ENCODE measurements around the gene EBF4.

Gene EBF4

DNA sequence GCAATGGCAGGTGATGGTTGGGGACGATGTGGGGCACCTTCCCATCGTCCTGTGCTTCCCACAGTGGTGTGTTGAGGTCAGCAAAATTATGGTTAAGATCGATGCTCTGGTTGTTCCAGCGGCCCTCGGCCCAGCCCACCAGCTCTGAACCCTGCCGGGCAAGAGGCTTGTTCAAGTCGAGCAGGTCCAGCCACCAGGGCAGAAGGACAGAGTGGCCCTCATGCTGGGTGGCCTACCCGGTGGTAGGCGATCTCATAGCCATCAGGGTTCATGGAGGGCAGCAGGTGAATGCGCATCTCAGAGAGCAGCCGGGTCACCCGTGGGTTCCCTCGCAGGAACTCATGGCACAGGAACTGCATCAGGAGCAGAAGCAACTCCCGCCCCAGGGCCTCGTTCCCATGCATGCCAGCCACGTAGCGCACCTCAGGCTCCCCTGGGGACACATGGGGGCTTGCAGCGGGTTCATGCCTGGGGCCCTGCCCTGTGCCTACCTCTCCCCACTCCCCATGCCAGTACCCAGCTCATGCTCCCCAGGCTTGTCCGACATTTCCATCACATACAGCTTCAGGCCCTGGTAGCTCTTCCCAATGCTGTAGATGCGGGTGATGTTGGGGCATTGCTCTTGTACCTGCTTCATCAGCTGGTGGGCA is 103.6 kb downstream of the EBF4 start:
- no peak overlapping the region for H3K27ac Mint-ChIP-seq
- peaks cover 50% of the 10 kb centered on the region for H3K27me3 Mint-ChIP-seq
- no peak overlapping the region for H3K4me3 Mint-ChIP-seq
- ATAC-seq (no peak), DNase-seq (no peak)
- H3K4me1 Mint-ChIP-seq, result peaks cover 33% of the 10 kb centered on the region
- no peaks in the 10 kb centered on the region for H3K9me3 Mint-ChIP-seq

DNA sequence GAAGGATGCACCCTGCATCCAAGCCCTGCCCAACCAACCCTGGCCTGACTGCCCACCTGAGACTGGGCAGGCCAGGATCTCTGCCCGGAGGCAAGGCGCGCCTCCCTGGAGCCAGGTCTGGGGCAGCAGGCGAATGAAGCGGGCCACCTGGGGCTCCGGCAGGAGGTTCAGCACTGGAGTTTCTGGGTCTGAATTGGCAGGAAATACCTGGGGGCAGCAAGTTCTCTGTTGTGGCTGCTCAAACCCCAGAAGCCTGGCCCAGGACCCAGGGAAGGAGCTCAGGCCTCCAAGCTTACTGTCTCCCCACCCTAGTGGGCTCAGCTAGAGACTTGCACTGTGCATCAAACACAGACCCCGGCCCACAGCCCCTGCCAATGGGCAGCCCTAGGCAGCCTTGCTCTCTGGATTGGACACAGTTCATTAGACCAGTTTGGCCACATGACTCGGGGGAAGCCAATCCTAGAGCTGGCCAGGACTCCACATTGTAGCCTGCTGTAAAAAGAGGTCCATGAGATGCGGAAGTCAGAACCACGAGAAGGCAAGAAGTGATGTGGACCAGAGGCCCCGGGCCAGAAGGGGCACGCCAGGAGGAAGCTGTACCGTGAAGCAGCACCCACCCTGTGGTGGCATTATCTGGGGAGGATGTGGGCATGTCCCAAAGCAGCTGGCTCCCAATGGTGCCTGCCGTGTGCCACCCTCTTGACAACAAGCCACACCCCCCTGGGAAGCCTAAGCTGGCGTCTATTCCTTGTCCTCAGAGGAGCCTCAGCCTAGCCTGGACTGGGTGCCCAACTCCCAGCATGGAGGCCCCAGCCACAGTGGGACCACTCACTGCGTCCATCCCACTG is 104.8 kb downstream of the EBF4 start:
- Mint-ChIP-seq H3K27ac (no peak overlapping the region), H3K9me3 (no peaks in the 10 kb centered on the region), H3K27me3 (peaks cover 53% of the 10 kb centered on the region), H3K4me3 (no peak overlapping the region), H3K4me1 (peaks cover 38% of the 10 kb centered on the region)
- DNase-seq, result no peak
- ATAC-seq, result no peak

DNA sequence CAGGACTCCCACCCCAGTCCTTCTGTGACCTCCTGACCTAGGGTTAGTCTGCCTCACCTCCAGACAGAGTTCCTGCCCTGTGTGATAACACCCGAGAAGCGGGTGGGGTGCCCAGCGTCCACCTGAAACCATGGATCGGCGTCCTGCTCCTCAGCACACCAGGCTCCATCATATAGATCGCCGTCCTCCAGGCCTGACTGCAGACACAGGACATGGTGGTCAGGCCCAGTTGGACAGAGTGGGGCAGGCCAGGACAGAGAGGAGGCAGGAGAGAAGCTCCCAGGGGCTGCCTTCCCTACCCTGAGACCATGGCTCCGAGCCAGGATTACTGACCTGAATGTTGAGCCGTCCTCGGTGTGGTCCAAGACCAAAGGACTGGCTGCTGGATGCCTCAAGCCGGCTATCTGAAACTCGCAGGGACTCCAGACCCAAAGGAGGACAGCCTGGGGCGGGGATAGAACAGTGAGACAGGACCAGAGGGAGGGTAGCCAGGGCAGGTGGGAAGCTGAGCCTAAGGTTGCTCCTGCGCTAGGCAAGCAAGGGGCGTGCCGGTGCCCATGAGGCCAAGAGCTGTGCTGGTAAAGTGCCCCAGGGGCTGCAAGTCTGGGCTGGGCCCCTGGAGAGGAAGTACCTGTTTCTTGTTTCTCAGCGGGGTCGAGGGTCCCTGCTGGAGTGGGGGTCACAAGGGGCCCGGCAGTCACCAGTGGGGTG is 105.7 kb downstream of the EBF4 start:
- Mint-ChIP-seq H3K27me3 (peaks cover 58% of the 10 kb centered on the region), H3K4me3 (no peak overlapping the region), H3K9me3 (no peaks in the 10 kb centered on the region), H3K27ac (no peak overlapping the region), H3K4me1 (peaks cover 38% of the 10 kb centered on the region)
- DNase-seq (no peak), ATAC-seq (no peak)

DNA sequence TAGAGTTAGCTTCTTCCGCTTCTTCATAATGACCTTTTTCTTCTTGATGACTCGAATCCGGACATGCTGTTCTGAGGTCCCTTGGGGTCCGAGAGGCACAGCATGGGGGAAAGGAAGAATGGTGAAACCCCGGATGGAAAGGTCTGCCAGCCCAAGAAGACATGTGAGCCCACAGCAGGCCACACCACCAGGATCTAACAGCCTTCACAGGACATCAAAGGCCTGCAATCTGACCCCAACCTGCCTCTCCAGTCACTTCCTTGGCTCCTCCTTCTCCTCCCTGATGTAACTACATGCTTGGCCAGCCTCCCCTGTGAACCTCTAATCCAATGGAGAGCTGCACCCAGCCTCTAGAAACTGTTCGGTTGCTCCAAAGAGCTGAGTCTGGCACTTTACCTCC is 106.2 kb downstream of the EBF4 start:
- no peak overlapping the region for H3K27ac Mint-ChIP-seq
- DNase-seq, result no peak
- peaks cover 62% of the 10 kb centered on the region for H3K27me3 Mint-ChIP-seq
- H3K9me3 Mint-ChIP-seq, result no peaks in the 10 kb centered on the region
- peak overlapping the region in 1 of 2 donors; percentile 91 for H3K4me3 Mint-ChIP-seq
- ATAC-seq, result no peak
- H3K4me1 Mint-ChIP-seq, result peaks cover 38% of the 10 kb centered on the region

DNA sequence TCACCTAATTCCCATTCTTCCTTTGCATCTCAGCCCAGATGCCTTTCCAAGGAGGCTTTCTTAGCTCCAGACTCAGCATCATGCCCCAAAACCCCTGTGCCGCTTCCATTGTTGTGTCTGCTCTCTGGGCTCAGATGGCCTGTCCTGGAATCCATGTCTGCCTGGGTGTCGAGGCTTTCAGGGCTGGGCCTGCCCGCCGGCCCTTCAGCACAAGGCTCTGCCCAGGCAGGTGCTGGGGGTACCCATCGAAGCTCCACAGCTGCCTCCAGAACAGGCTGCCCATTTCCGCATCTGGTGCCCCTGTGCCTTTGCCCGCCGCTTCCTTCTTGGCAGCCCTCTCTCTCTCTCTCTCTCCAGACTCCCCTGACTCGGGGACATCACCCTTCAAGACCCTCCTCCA is 106.7 kb downstream of the EBF4 start:
- ATAC-seq, result no peak
- Mint-ChIP-seq H3K4me3 (peak overlapping the region; percentile 91), H3K4me1 (peaks cover 38% of the 10 kb centered on the region), H3K9me3 (no peaks in the 10 kb centered on the region), H3K27ac (peak overlapping the region; percentile 2 to 90), H3K27me3 (peaks cover 67% of the 10 kb centered on the region)
- no peak for DNase-seq

DNA sequence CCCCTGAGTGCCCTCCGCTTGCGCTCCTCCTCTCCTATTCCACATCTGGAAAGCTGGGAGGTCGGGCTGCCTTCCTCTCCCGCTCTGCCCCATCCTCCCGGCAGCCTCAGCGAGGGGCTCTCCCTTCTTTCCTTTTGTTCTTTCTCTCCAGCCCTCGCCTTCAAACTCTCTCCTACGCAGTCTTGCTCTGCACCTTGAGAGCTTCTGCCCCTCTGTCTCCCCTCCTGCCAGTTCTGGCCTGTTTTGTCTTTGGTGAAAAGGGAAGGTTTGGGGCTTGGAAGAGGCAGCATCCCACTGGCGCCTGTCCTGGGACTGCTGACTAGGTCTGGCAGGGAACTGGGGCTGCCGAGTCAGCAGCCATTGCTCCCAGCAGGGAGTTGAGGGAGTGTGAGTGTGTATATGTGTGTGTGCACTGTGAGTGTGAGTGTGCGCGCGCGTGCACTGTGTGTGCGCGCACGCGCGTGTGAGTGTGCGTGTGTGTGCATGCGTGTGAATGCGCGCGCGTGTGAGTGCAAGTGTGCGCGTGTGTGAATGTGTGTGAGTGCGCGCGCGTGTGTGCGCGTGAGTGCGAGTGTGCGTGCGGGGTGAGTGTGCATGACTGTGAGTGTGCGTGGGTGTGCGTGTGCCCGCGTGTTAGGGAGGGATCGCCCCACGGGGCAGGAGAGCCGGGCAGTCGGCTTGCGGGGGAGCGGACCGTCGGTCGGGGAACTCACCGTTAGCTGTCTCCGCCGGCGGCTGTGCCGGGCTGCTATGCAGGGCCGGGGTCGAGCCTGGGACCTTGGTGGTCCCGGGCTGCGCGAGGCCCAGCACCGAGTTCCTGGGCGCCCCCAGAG is 107.3 kb downstream of the EBF4 start:
- no peak for DNase-seq
- H3K4me3 Mint-ChIP-seq, result peak overlapping the region; percentile 91
- H3K9me3 Mint-ChIP-seq, result no peaks in the 10 kb centered on the region
- peak; percentile 15 for ATAC-seq
- H3K27me3 Mint-ChIP-seq, result peaks cover 73% of the 10 kb centered on the region
- peaks cover 38% of the 10 kb centered on the region for H3K4me1 Mint-ChIP-seq
- peak overlapping the region; percentile 49 to 90 for H3K27ac Mint-ChIP-seq

DNA sequence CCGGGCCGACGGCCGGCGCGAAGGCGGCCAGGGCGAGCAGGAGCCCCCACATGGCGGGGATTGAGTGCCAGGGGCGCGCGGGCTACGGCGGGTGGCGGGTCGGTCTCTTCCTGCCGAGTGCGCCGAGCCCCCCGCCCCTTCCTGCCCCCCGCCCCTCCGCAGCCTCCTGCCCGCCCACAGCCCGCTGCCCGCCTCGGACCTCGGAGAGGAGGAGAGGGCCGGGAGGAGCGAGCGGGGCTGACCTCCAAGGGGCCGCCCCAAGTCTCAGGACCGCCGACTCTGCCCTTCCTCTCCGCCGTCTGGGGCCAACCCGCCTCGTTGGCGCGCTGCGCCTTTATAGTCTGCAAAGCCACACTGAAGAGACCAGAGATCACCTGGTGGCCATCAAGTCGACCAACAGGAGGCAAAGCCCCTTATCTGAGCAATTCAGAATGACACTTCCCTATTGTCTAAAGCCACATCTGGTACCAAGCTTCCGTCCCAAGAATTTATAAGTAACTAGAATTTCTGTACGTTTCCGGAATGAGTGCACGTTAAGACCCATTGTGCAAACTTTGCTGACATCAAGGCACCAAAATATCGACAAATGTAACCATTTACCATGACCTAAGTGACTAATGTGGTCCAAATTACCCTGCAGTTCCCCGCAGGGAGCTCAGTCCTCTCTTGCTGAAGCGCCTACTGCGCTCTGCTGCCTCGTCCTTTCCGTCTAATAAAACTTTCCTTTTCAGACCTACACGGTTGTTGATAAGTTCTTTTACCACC is 108.1 kb downstream of the EBF4 start, which contains the start of gene CPXM1:
Gene CPXM1 (minus strand): TSS at position 107 of the 765 bp plus-strand sequence. CDS start 55 bp downstream, at position 52.
- peak within 1 kb of the TSS; percentile 49 to 90 for H3K27ac Mint-ChIP-seq
- peaks cover 38% of the 10 kb centered on the region for H3K4me1 Mint-ChIP-seq
- H3K9me3 Mint-ChIP-seq, result no peaks in the 10 kb centered on the region
- peak within 1 kb of the TSS; percentile 91 for H3K4me3 Mint-ChIP-seq
- ATAC-seq (peak; percentile 85), DNase-seq (peak; percentile 23 to 65)
- peaks cover 81% of the 10 kb centered on the region for H3K27me3 Mint-ChIP-seq

DNA sequence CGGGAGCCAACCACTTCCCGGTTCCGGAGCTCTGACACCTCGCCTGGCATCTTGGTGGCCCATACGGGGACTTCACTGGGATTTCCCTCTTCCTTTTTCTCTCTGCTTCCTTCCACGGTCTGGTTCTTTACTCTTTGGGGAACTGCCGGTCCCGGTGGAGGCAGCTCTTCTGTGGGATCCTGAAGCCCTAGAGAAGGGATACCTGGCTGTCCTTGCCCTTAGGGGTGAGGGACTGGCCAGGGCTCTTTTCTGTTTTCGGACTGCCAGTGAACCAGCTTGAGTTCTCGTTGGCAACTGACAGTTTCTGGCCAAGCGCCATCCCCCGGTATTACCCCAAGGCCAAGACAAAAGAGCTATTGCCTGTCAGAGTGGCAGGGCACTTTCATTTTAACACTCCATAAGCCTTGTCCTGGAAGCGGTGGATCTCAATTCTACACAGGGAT is 108.7 kb downstream of the EBF4 start:
- Mint-ChIP-seq H3K4me3 (peak overlapping the region; percentile 84 to 90), H3K9me3 (no peaks in the 10 kb centered on the region), H3K27me3 (peaks cover 87% of the 10 kb centered on the region), H3K4me1 (peaks cover 38% of the 10 kb centered on the region), H3K27ac (no peak overlapping the region)
- ATAC-seq (peak; percentile 2), DNase-seq (no peak)

DNA sequence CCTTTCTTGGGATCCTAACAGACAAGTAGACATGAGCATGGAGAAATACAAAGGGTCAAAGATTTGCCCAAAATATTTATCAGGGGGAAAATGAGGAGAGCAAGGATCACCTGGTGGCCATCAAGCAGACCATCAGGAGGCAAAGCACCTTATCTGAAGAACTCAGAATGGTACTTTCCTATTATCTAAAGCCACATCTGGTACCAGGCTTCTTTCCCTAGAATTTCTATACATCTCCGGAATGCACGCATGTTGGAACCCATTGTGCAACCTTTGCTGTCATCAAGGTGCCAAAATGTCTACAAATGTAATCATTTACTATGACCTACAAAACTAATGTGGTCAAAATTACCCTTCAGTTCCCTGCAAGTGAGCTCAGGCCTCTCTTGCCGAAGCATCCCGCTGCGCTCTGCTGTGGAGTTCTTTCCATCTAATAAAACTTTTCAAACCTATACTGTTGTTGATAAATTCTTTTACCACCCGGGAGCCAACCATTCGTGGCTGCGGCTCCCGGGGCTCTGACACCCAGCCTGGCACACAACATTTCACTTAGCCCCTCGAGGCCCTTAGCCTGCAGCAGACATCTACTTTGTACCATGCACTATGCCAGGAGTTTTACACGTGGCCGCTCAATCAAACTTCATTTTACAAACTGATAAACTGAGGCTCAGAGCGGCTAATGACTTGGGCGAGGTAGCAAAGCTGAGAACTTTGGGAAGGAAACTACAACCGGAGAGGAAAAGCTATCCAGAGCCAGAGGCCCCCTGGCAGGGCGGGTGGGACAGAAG is 111.7 kb downstream of the EBF4 start:
- H3K27me3 Mint-ChIP-seq, result peaks cover 89% of the 10 kb centered on the region
- DNase-seq, result no peak
- no peak for ATAC-seq
- no peak overlapping the region for H3K27ac Mint-ChIP-seq
- no peak overlapping the region for H3K4me3 Mint-ChIP-seq
- peaks cover 21% of the 10 kb centered on the region for H3K4me1 Mint-ChIP-seq
- no peaks in the 10 kb centered on the region for H3K9me3 Mint-ChIP-seq

DNA sequence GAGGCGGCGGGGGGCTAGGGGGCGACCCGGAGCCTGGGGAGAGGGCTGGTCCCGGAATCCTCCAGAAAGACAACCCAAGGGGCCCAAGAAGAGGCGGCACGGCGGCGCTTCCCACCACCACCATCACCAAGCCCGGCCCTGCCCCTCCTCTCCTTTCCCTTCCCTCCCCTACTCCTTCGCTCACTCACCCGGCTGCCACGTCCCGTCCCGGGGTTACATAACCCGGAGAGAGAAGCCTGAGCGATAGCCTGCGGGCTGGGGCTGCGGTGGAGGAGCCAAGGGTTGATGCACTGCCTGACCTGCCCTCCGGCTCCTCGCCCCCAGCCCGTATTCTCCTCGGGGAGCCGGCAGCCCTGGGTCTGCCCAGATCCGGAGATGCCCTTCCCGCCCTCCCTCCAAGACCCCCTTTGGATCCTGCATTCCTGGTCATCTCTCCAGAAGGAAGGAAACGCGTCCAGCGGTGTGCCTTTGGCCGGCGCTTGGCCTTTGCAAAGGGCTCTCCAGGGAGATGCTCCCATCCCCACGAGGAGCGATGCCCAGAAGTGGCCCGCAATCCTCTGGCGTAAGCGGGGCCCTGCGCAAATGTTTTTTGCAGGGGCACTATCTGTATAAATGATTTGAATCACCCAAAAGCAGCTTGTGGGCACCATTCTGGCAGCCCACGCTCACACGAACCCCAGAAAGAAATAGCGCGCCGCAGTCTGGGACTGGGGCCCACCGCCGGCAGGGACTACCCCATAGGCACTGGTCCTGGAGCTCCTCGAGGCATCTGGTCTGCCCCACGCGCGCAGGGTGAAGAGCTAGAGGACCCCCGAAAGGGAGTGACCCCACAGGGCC is 112.5 kb downstream of the EBF4 start:
- H3K9me3 Mint-ChIP-seq, result no peaks in the 10 kb centered on the region
- peaks cover 13% of the 10 kb centered on the region for H3K4me1 Mint-ChIP-seq
- H3K27me3 Mint-ChIP-seq, result peaks cover 84% of the 10 kb centered on the region
- ATAC-seq (no peak), DNase-seq (no peak)
- H3K4me3 Mint-ChIP-seq, result no peak overlapping the region
- H3K27ac Mint-ChIP-seq, result no peak overlapping the region

DNA sequence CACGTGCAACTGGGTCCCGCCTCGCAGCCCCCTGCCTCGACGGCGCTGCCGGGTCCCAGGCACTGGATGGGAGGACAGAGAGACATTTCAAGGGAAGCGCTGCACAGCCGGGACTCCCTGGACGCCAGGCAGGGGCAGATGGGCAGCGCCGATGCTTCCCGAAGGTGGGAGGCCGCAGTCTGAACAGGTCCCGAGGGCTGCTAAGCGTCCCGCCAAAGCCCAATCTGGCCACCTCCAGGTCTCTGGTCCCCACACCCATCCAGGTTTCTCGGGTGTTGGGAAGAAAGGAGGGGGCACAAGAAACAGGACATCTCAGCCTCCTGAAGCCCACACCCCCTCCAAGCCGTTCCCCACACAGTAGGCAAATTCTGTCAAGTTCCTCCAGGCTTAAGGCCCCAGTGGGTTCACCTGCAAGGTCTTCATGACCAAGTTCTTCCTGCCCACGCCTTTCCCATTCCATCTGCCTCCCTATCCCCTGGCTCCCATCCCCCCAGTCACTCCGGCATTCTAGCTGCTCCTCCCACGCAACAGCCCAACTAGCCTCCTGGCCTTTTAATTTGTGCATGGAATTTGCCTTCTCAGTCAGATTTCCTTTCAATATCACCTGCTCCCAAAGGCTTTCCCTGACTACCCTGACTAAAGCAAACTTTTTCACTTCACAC is 113.2 kb downstream of the EBF4 start:
- Mint-ChIP-seq H3K9me3 (no peaks in the 10 kb centered on the region), H3K27ac (no peak overlapping the region), H3K4me1 (peaks cover 7% of the 10 kb centered on the region), H3K4me3 (no peak overlapping the region), H3K27me3 (peaks cover 78% of the 10 kb centered on the region)
- ATAC-seq (no peak), DNase-seq (no peak)

DNA sequence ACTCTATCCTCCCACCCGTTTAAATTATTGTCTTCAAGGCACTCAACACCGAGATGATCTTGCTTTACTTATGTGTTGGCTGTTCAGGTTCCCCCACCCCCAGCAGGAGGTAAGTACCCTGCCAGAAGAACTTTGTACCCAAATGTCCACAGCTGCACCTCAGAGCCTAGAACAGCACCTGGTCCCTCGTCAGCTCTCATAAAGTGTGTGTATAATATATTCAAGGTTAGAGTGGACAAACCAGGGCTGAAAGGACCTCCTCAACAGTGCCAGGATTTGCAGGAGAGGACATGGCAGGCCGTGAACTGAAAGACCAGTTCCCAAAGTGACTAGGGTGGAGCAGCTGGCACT is 113.7 kb downstream of the EBF4 start:
- peaks cover 2% of the 10 kb centered on the region for H3K4me1 Mint-ChIP-seq
- no peaks in the 10 kb centered on the region for H3K9me3 Mint-ChIP-seq
- H3K27me3 Mint-ChIP-seq, result peaks cover 78% of the 10 kb centered on the region
- no peak overlapping the region for H3K27ac Mint-ChIP-seq
- no peak for ATAC-seq
- H3K4me3 Mint-ChIP-seq, result no peak overlapping the region
- DNase-seq, result no peak

DNA sequence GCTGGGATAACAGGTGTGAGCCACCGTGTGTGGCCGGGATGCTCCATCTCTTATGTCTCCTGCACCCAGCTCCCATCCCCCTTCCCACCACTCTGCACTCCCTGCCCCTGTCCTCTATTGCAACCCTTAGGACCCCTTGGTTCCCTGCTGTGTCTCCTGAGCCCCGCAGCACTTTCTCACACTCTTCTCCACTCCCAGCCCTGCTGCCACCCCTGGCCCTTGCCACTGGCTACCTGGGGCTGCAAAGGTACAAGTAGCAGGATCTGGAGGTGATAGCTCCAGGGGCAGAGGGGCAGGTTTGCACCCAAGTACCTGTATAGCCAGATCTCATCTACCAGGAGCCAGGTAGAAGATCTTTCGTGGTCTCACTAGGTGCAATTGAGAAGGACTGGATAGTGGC is 114.4 kb downstream of the EBF4 start:
- DNase-seq, result no peak
- no peak overlapping the region for H3K27ac Mint-ChIP-seq
- H3K9me3 Mint-ChIP-seq, result peaks cover 3 to 7% of the 10 kb centered on the region in 2 donors
- ATAC-seq, result no peak
- no peaks in the 10 kb centered on the region for H3K4me1 Mint-ChIP-seq
- H3K27me3 Mint-ChIP-seq, result peaks cover 80% of the 10 kb centered on the region
- no peak overlapping the region for H3K4me3 Mint-ChIP-seq
